ENCODE results near the gene CHI3L2. TPM values are rescaled to one million over a fixed set of nuclear protein-coding genes. Genes with fewer than 3 reads are reported as not detected.

The CHI3L2 gene
- total and polyA plus RNA-seq, 12 donors, result 0.33 to 9.1 (median 2.7) TPM; not detected in 1

- H3K9me3 ChIP-seq (replicated peaks in 1 of 3), result no peaks in the 10 kb centered on the region
- no peak overlapping the region for H3K4me3 ChIP-seq
- H3K36me3 ChIP-seq (replicated peaks in 1 of 2), result peaks cover 0 to 59% of the 10 kb centered on the region in 2 donors
- TF ChIP-seq CTCF (IDR thresholded peaks at IDR 0.05) (no peak), POLR2A (IDR thresholded peaks at IDR 0.05) (no peak)
- no peaks in the 10 kb centered on the region for H3K4me1 ChIP-seq (replicated peaks in 1 of 2)
- no peak overlapping the region for H3K27ac ChIP-seq
- no peak for DNase-seq
- intact Hi-C loops (cut with DNase I), result no loop called here
- H3K27me3 ChIP-seq, result no peaks in the 10 kb centered on the region
Observed at GRCh38 chr1:111184663-111185062, 42.9 kb upstream of the CHI3L2 start.

GRCh38 chr1:111190931-111191451 lies 36.5 kb upstream of the CHI3L2 start:
- intact Hi-C loops (cut with DNase I), result no loop called here
- Histone ChIP-seq H3K27ac (peak overlapping the region in 3 of 5 donors; percentile 0 to 68 (median 18)), H3K36me3 (replicated peaks in 1 of 2) (peaks cover 0 to 34% of the 10 kb centered on the region in 2 donors)

GRCh38 chr1:111191496-111191895 lies 36.0 kb upstream of the CHI3L2 start:
- H3K36me3 ChIP-seq (replicated peaks in 1 of 2), result peaks cover 0 to 29% of the 10 kb centered on the region in 2 donors
- no peak for DNase-seq
- 57 to 76% (median 67%) methylated on average over 3 of the region's 3 CpGs for WGBS, 4 donors
- intact Hi-C loops (cut with DNase I), result no loop called here
- peaks cover 21 to 38% of the 10 kb centered on the region in 2 donors for H3K4me1 ChIP-seq (replicated peaks in 1 of 2)
- H3K9me3 ChIP-seq (replicated peaks in 1 of 3), result no peaks in the 10 kb centered on the region
- H3K27ac ChIP-seq, result peak overlapping the region in 3 of 5 donors; percentile 0 to 68 (median 10)
- H3K4me3 ChIP-seq, result no peak overlapping the region
- no peak for TF ChIP-seq POLR2A (IDR thresholded peaks at IDR 0.05)
- TF ChIP-seq CTCF (IDR thresholded peaks at IDR 0.05), result no peak
- H3K27me3 ChIP-seq, result no peaks in the 10 kb centered on the region

More at GRCh38 chr1:111190931-111191451, 36.5 kb upstream of the CHI3L2 start:
- Histone ChIP-seq H3K4me1 (replicated peaks in 1 of 2) (peaks cover 21 to 38% of the 10 kb centered on the region in 2 donors), H3K27me3 (no peaks in the 10 kb centered on the region), H3K4me3 (no peak overlapping the region), H3K9me3 (replicated peaks in 1 of 3) (no peaks in the 10 kb centered on the region)
- DNase-seq, result peak in 2 of 7 donors; percentile 41 to 63
- WGBS, 4 donors, result 50 to 77% (median 67%) methylated on average over 2 of the region's 2 CpGs
- TF ChIP-seq CTCF (IDR thresholded peaks at IDR 0.05), result no peak
- TF ChIP-seq POLR2A (IDR thresholded peaks at IDR 0.05), result no peak

GRCh38 chr1:111192074-111192473 lies 35.4 kb upstream of the CHI3L2 start:
- intact Hi-C loops (cut with DNase I), result no loop called here
- H3K4me3 ChIP-seq, result no peak overlapping the region
- no peaks in the 10 kb centered on the region for H3K9me3 ChIP-seq (replicated peaks in 1 of 3)
- no peak for DNase-seq
- H3K36me3 ChIP-seq (replicated peaks in 1 of 2), result peaks cover 0 to 24% of the 10 kb centered on the region in 2 donors
- 90 to 98% (median 94%) methylated on average over 3 to 5 of the region's 5 CpGs for WGBS, 4 donors
- no peaks in the 10 kb centered on the region for H3K27me3 ChIP-seq
- TF ChIP-seq POLR2A (IDR thresholded peaks at IDR 0.05) (no peak), CTCF (IDR thresholded peaks at IDR 0.05) (no peak)
- peaks cover 21 to 38% of the 10 kb centered on the region in 2 donors for H3K4me1 ChIP-seq (replicated peaks in 1 of 2)
- peak overlapping the region in 2 of 5 donors; percentile 10 to 68 for H3K27ac ChIP-seq

All from adrenal gland (tissue), 12 donors.